Stimulated activated CD8-positive, alpha-beta memory T cell treated with anti-CD3 and anti-CD28 coated beads, Interleukin-7, amount 100 ng/mL, for 4 hours (primary cell): ENCODE measurements around the gene TULP4.

Experiments
- DNase-seq, 2 donors: peaks; one replicate each; pipeline ENCODE4 v3.0.0-alpha.2; 2020; ENCODE audit warnings: low read depth in 2 of 2

TULP4 gene

DNA sequence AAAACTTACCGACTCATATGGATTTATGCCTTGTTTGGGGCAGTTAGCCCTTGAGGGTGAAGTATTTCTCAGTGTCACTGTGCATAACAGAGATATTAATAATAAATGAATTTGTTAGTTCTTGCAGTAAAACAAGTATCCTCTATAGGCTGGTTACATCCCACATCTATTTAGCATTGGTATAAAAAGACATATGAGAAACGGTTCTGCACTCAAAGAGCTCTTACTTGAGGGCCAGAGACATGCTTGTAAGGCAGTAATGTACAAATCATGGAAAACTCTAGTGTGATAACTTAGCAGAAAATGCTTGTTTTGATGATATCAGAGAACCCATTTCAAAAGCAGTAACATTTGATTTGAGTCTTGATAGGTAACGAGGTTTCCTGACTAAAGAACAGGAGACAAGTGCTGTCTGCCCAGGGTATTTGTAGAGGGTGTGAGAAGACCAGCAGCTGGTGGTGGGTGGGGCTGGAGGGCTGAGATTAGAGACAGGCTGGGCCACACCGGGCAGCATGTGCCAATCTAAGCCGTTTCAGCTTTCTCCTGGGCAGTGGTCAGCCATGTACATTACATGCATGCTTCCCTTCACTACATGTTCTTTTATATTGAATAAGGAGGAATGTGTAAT lies 46.3 kb downstream of the TULP4 start:
- no peak for DNase-seq

DNA sequence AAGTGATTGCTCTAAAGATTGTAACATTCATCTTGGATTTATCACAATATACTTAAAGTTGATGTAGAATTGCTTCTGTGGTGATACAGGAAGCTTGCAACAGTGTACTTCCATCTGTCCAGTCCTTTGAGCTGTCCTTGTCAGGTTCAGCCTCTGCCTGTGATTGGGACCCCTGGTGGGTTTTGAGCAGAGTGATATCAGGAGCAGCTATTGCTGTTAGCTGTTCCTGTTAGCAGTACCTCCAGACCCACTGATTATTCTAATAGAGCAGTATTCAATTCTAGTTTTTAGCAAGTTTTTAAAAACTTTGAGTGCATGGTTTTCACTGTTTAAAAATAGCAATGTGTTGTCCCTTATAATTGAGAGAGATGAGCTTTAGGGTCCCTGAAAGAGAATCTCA lies 48.8 kb downstream of the TULP4 start:
- DNase-seq = no peak

DNA sequence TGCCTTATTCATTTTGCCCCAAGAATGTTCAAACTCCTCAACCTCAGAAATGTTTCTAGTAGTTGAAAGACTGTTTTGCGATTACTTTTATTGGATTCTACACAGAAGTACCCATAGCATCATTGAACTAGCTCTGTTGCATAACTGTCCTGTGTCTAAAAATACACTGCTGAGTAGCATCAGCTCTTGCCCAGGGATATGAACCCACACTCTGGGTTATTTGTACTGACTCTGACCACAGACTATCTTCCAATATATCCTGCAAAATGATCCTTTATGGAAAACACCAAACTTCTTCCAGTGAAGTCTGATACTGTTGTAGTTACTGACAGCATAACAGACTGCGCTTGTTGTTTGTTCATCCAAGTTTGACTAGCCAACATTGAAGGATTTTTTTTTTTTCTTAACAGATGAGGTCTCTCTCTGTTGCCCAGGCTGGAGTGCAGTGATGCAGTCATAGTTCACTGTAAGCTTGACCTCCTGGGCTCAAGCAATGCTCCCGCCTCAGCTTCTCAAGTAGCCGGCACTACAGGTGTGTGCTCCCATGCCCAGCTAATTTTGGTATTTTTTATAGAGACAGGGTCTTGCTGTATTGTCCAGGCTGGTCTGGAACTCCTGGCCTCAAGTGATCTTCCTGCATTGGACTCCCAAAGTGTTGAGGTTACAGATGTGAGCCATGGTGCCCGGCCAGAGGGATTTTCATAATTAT lies 49.9 kb downstream of the TULP4 start:
- no peak for DNase-seq

- DNase-seq = no peak
These were observed 54.1 kb downstream of the TULP4 start for GRCh38 chr6:158366363-158366762.

GRCh38 chr6:158367816-158368215 lies 55.6 kb downstream of the TULP4 start:
- no peak for DNase-seq

DNA sequence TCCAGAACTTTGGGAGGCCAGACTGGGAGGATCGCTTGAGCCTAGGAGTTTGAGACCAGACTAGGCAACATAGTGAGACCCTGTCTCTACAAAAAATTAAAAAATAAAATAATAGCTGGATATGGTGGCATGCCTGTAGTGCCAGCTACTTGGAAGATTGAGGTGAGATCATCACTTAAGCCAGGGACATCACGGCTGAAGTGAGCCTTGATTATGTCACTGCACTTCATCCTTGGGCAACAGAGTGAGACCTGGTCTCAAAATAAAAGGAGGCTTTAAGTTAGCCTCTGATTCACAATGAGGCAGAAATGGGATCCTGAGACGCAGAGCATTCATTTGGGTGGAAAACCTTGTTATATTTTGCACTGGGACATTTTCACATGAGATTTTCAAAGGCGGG lies 57.0 kb downstream of the TULP4 start:
- DNase-seq = no peak

DNA sequence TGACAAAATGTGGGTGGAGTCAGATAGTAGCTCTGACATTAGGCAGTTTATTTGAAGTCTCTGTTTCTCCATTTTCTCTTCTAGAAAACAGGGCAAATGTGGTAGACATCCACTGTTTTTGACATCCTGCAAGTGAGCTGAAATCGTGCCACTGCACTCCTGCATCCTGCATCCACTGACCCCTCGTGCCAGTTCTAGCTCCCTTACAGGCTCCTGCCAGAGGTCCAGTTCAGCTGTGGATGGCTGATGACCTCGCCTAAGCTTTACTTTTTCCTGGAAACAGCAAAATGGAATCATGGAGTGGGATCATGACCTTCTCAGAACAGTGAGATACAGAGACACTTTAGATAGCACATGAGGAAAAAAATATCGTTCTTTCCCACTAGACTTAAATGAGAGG lies 58.5 kb downstream of the TULP4 start:
- DNase-seq = no peak

DNA sequence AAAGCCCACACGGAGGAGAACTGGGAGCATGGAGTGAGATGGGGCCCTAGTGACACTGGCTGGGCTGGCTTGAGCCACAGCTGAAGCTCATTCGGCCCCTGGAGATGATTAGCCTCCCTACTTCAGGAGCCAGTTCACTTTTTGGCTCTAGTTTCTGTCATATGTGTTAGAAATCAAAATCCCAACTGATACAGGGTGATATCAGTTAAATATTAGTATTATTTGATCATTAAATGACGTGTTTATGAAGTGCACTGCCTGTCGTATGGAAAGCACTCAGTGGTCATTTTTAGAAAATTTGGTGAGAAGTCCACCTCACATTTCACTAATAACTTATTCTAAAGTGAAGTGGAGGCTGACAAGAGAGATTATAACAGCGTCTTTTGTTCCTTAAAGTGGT lies 59.0 kb downstream of the TULP4 start:
- DNase-seq = no peak

DNA sequence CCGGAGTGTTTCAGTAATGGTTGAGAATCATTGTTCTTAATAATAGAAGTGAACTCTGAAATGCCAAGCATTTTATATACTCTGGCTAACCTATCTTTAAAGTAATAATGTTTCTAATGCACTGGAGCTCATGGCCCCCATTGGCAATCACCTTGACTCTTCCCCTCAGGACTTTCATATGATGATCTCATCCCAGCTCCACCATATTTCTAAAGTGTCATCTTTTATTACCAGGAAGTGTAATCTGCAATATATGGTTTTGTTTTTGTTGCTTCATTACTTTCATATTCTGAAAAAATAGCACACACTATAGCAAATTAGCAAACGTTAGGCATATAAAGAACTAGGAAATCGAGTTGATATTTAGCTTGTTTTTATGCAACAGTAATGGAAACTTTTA lies 60.3 kb downstream of the TULP4 start:
- no peak for DNase-seq

DNA sequence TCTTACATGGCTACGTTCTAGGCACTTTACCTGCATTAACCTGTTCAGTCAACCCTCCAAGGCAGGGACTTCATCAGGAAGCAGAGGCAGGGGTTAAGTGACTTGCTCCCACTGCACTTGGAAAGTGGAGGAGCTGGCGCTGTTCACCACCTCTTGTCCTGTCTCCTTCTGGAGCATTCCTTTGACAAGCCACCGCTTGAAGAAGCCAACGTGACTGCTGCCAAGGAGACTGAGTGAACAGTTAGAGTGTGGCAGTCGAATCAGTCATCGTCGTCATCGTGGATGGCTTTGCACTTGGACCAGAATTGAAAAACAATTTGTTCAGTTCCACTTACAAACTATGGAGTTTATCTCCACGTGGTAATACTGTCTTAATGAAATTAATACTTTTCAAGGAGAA lies 60.9 kb downstream of the TULP4 start:
- DNase-seq = no peak

DNA sequence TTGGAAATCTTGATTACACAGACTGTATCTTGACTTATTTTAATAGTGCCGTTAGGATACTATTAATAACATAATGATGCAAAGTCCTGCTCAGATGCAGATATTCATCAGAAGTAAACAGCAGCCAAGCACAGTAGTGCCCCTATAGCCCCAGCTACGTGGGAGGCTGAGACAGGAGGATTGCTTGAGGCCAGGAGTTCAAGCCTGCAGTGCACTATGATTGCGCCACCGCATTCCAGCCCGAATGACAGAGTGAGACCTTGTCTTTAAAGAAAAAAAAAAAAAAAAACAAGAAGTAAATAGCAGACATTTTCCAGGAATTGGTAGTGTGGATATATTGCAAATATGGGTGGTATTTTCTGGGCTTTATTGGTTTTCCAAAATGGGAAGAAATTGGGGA lies 61.8 kb downstream of the TULP4 start:
- DNase-seq = no peak

GRCh38 chr6:158376631-158377081 lies 64.4 kb downstream of the TULP4 start:
- DNase-seq = no peak

DNA sequence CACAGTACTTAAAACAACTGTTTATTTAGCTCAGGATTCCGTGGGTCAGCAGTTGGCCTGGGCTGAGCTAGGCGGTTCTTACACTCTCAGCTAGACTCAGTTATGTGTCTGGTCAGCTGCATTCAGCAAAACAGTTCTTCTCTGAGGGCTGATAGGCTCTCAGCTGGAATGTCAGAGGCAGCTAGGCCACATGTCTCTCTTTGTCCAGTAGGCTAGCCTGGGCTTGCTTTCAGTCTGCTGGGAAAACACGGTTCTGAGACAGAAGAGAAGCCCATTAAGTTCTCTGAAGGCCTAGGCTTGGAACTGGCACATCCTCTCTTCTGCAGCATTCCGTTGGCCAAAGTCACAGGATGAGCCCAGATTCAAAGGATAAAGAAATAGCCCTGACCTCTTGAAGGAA lies 65.6 kb downstream of the TULP4 start:
- no peak for DNase-seq

DNA sequence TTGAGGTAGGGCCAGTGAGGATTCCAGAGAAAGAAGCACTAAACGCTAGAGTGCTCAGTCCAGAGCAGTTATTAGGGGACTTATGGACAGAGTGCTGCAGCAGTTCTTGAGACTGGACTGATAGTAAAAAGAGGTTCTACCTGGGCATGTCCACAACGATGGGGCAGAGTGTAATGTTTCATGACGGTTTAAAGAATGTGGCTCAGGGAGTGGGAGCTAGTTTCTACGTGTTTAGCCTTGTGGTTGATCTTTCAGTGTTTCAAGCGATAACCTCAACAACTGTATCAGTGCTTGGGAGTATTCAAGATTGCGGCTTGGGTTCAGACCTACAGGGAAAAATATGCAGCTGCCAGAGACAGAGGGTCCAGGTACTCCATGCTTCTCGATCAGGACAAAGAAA lies 67.1 kb downstream of the TULP4 start:
- no peak for DNase-seq

DNA sequence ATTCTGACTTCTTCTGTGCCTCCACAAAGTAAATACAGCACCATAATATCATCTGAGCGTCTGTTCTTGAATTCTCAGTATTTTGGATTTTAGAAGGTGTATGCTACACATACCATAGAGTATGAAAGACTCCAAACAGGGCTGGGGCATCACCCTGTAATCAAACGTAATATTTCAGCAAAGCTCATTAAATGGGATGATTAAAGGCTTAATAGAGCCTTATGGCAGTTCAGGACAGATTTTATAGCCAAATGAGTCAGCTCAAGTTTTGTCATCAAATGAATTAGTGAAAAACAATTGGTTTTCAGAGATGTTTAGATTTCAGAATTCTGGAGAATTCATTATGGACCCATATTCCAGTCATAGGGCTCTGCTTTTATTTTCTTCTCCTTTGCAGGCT lies 68.9 kb downstream of the TULP4 start:
- no peak for DNase-seq

DNA sequence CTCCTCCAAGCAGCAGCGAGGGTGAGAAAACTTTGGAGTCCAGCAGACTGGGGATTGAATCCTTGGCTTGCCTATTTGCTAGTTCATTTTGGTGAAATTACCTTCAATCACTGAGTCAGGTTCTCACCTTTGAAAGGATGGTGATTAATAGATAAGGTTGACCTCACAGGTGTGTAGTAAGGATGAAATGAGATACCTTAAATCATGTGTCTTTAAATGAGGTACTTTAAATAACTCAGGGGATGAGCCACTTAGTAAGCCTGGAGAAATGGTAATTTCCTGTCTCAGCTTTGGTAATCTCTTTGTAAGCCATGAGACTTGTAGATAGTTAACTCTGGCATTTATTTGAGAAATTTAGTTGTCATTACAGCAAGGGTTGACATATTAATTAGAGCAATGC lies 70.2 kb downstream of the TULP4 start:
- no peak for DNase-seq

DNA sequence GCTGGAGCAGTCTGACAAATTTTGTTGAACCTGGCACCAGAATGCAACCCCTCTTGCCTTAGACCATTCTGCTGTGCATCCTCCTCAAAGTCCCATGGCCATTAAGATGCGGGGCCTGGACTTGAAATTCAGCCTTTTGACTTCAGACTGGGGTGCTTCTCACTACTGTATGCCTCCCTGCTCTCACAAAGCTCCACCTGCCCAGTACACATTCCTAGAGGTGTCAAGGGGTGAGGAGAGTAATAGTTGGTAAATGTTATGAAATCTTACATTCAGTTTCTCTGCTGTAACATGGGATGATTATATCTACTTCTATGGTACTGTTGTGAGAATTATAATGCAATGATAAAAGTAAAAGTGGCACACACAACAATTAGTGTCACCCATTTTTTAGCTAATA lies 70.8 kb downstream of the TULP4 start:
- DNase-seq = no peak

GRCh38 chr6:158383542-158383941 lies 71.3 kb downstream of the TULP4 start:
- DNase-seq = no peak

DNA sequence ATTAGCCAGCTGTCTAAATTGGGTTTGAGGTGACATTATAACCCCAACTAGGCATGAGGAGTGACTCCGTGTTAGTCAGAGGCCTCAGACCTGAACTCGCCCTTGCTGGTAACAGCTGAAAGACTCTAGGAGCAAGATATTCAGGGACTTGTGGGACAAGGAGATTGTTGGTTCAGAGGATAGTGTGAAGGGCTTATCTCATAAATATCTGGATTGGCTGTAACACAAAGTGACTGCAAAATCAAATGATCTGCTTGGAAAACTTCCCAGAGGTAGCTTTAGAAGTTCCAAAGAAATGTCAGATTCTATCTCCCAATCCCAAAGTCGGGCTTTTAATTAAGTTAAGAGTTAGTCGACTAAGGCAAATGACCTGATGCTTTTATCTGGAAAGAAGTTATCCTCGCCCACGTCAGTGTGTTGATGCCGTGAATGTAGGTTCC lies 72.4 kb downstream of the TULP4 start:
- no peak for DNase-seq

DNA sequence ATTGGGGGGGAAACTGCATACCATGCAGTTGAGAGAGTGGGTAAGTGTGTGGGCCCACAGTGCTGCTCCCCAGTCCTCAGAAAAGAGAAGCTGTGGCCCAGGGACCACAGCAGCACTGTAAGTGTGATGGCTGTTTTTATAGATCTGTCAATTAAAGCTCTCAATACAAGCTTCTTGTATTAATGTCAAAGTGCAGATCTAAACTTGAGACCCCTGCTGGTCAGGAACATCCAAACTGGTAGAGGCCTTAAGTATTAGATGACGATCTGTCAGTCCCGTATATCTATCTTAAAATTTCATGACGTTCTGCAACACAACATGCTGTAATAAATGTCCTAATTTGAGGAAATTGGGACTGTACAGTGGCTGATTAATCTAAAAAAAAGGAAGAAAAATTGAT lies 74.8 kb downstream of the TULP4 start:
- no peak for DNase-seq

DNA sequence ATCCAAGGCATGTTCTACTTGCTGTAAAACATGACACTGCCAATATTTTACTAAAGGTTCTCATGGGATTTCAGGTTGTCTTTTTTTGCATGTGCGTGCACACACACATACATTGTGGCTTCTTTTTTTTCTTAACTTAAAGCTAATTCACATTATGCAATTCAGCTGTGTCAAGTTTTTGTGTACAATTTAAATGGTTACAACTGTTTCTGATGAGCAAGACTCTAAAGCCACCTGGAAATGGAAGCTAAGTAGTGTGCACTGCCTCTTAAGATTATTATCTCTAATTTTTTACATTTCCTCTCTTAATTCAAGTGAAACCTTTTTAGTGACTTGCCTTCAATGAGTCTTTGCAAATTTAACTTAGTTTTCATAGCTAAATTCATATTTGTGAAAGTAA lies 75.3 kb downstream of the TULP4 start:
- DNase-seq = no peak

DNA sequence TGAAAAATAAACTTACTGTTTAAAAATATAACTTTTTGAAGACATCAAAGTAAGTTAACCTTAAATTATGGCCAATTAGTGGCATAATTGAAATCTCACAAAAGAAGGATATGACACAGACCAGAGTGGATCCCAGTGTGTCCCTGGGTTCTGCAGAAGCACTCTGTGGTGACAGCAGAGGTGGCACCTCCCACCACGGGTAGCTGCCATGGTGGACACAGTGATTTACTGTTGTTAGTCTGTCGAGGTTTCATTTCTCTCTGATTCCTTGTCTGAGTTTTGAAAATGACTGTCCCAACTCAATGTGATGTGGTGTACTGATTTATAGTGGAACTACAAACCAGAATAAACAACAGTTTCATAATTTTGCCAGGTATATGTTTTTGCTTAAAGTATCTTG lies 76.5 kb downstream of the TULP4 start:
- DNase-seq = no peak

DNA sequence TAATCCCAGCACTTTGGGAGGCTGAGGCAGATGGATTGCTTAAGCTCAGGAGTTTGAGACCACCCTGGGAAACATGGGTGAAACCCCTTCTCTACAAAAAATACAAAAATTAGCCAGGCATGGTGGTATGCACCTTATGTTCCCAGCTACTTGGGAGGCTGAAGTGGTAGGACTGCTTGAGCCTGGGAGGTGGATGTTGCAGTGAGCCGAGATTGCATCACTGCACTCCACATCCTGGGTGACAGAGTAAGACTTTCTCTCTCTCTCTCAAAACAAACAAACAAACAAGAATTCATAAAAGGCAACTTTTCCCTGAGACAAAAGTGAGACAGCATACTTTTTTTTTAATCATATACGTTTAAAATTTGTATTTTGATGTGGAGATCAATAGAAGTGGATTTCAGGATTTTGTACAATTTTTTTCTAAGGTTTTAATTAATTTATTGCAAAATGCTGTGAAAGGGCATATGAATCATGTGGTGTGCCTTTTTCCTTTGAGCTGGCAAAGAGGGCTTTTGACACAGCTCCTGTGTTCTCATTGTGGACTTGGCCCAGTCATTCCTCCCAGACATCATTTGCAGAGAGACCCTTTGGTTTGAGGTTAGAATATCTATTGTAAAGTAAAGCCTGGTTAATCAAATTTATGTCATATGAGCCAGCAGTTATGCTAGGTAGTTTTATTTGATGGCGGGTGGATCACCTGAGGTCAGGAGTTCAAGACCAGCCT lies 77.1 kb downstream of the TULP4 start:
- DNase-seq = no peak
